ENCODE measurements around the gene TTYH3.
"Not testable (repeated sequence)": the region's sequence is repeated elsewhere in the genome, so short reads cannot be mapped to it uniquely, and the experiment has no call there.

The TTYH3 gene

DNA sequence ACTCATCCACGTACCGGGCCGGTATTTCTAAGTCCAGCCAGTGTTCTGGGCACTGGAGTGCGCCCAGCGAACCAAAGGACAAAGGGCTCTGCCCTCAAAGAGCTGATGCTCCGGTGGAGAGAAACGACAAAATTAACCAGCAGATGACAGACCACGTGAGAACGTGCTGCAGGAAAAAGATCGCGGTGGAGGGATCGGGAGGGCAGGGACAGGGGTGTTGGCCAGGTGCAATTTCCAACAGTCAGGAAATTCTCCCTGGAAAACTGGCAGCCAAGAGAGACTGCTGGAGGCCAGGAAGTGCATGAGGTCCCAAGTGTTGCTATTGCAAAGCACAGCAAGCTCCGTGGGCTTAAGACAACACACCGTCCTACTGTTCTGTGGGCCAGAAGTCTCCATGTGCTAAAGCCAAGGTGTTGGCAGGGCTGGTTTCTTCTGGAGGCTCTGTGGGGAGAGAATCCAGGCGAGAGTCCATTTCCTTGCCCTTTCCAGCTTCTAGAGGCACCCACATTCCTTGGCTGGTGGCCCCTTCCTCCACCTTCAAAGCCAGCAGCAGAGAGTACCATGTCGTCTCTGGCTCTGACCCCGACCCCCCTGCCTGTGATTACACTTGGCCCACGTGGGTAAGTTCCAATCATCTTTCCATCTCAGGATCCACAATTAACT is 34.9 kb downstream of the TTYH3 start:
- DNase-seq (ENCODE audit: low spot score): no peak

DNA sequence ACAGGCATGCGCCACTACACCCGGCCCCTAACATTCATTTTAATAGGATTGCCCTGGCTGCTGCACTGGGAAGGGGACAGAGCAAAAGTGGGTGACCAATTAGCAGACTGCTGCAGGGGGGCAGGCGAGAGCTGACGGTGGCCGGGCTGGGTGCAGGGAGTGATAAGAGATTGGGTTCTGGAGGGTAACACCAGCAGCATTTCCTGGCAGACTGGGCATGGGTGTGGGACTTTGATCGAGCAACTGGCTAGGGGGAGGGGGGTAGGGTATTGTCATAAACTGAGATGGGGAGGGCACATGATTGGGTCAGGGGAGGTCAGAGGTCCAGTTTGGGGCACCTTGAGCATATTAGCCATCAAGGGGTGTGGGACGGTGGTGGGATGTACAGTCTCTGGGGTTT is 36.1 kb downstream of the TTYH3 start:
- DNase-seq (ENCODE audit: low spot score): no peak

DNA sequence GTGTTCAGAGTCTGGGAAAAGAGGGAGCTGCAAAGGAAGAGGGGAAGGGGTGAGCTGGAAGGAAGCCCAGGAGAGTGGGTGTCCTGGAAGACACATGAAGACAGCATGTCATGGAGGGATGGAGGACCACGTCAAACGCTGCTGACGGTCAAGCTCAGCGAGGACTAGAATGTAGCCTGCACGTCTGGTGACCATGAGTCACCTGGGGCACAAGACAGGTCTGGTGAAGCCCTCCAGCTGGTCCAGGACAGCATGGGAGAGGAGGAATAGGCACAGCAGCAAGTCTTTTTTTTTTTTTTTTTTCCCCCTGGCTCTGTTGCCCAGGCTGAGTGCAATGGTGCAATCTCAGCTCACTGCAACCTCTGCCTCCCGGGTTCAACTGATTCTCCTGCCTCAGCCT is 36.6 kb downstream of the TTYH3 start:
- no peak for DNase-seq (ENCODE audit: low spot score)

DNA sequence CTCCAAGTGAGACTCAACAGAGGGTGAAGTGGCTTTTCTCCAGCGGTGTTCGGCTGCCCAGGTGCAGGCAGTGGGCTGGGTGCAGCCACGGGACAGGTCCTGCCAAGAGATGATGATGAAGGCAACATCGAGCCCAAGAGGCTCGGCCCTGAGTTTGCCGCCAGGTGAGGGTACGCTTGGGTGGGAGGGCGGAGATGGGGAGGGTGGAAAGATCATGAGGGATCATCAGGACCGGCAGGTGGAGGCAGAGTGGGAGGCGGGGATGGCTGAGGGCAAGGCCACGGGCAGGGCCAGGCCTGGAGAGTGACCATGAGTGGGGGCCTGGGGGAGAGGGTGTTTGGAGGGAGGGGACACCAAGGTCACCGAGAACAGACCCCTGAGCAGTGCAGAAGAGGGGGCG is 38.4 kb downstream of the TTYH3 start:
- no peak for DNase-seq (ENCODE audit: low spot score)

DNA sequence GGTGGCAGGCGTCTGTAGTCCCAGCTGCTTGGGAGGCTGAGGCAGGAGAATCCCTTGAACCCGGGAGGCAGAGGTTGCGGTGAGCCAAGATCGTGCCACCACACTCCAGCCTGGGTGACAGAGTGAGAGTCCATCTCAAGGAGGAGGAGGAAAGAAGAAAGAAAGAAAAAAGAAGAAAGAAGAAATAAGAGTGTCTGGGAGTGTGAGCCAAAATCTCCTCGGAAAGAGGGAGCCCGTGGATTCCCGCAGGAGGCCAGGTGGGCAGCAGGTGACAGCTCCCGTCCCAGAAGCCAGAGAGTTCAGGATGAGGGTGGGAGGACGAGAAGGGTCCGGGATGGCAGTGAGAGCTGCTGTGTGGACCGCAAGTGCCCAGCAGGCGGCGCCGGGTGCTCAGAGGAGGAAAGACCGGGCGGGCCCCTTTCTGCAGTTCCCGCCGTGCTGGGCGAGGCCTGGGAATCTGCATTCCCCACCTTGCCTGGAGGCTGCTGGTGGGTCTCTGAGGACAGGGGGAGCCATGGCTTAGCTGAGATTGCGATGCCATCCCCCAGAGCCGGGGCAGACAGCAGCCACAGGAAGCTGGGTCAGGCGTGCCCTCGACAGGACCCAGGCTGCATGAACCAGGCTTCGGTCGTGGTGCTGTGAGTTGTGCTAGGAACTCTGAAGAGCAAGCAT is 39.1 kb downstream of the TTYH3 start:
- DNase-seq (ENCODE audit: low spot score): peak; percentile 65

DNA sequence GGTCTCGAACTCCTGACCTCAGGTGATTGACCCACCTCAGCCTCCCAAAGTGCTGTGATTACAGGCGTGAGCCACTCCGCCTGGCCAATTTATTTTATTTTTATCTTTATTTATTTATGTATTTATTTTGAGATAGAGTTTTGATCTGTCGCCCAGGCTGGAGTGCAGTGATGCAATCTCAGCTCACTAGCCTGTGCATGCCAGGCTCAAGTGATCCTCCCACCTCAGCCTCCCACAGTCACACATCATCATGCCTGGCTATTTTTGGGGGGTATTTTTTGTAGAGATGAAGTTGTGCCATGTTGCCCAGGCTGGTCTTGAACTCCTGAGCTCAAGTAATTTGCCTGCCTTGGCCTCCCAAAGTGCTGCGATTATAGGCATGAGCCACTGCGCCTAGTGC is 41.4 kb downstream of the TTYH3 start:
- not testable (repeated sequence) for DNase-seq (ENCODE audit: low spot score)

DNA sequence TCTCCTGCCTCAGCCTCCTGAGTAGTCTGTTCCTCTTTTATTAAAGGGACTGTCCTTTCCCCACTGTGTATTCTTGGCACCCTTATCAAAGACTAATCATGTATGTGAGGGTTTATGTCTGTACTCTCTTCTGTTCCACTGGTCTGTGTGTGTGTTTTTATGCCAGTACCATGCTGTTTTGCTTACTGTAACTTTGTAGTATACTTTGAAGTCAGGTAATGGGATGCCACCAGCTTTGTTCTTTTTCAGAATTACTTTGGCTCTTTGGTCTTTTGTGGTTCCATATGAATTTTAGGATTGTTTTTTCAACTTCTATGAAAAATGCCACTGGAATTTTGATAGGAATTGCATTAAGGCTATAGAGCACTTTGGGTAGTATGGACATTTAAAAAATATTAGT is 42.1 kb downstream of the TTYH3 start:
- no peak for DNase-seq (ENCODE audit: low spot score)

DNA sequence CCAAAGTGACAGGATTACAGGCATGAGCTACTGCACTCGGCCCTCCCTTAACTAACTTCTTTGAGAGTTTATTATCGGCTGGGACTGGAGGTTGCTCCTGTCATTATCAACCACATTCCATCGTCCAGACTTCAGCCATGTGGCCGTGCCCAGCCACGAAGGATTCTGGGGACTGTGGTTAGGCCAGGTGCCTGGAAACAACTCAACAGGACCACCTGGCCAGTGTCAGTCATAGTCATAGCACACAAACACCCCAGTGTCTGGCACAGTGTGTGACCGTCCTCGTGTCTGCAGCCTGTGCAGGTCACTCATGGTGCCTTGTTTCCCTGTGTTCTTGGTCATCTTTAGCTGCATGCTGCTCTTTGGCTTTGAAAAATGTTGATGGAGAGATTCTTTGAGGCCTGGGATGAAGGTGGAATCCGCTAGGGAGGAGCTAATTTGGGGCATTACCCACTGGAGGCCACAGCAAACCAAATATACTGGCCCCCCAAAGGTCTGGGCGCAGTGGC is 43.5 kb downstream of the TTYH3 start:
- no peak for DNase-seq (ENCODE audit: low spot score)

DNA sequence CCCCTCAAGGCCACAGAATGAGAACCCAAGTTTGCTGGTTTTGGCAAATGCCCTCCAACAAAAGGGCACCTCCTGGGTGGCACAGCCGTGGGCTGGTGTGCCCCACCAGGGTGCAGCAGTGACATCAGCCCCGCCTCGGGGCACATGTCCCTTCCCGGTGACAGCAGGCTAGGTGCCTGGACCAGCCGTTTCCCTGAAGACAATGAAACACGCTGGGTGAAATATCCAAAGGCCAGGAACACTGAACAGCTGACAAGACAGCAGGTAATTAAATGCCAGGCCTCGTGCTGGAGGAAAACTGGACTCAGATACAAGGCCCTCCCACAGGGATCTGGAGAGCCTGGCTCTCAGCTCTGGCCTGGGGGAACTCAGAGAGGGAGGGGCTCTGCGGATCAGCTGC is 44.8 kb downstream of the TTYH3 start:
- DNase-seq (ENCODE audit: low spot score): not testable (repeated sequence)

DNA sequence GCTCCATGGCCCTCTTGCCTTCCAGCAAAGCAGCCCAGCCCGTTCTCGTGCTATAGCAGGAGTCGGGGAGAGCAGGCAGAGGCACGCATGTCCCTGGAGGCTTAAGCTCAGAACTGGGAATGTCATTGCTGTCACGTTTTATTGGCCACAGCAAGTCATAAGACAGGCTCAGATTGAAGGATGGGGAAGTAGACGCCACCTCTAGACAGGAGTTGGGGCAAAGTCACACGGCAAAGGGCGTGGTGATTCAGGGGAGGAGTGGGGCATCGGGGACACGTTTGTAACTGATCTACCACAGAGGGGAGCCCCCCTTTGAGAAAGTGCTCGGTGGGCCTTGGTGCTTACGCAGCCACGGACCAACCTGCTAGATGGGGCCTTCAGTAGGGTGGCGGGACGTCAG is 46.7 kb downstream of the TTYH3 start:
- not testable (repeated sequence) for DNase-seq (ENCODE audit: low spot score)

DNA sequence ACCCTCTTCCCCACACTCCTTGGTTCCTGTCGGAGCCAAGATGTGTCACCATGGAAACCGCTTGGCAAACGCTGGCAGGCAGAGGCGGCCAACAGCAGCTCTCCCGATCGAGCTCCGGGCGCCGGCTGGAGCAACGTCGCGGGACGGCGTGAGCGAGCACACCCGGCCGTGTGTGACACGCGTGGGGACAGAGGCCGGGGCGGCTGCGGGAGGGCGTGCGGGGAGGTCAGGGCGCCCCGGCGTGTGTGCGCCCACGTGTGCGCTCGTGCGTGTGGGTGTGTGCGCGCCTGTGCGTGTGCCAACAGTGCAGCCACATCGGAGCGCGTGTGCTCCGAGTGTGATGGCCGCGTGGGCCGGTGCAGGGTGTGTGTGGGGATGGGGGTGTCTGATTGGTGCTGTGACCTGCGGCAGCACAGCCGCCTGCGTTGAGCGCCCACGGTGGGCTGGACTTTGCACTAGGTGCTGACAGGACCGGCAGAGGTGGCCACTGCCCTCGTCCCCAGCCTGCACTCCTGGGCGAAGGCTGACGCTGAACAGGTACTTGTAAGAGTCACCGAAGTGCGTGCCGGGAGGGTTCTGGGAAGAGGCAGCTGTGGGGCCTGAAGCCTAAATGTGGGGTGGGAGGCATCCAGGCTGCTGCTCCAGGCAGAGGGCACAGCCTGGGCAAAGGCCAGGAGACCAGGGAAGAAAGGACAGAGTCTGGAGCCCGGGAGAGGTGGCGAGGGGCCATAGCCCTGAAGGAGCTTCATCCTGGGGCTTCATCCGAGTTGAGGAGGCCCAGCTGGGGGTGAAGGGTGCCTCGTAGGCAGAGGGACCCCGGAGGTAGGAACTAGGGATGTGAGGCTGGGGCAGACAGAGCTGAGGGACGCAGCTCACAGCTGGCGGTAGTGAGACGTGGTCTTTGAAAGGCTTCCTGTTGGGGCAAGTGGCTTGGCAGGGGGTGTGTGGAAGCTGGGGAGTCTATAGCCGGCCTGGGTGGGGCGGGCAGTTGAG is 47.6 kb downstream of the TTYH3 start:
- DNase-seq (ENCODE audit: low spot score): not testable (repeated sequence)

DNA sequence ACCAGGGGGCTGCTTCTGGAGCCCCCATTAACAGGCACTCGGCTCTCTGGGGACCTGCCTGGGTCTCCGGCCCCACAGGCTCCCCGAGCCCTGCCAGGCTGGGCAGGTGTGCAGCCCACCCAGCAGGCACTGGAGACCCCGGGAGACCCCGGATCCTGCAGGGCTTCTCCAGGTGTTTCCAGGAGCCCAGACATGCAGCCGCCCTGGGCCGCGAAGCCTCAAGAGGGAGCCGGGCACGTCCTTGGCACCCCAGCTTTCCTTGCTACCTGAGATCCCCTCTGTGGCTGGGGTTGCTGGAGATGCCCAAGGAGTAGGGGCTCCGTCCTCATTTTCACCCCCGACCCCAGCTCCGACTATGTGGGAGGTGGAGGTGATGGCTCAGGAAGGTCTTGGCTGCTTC is 48.5 kb downstream of the TTYH3 start:
- no peak for DNase-seq (ENCODE audit: low spot score)

DNA sequence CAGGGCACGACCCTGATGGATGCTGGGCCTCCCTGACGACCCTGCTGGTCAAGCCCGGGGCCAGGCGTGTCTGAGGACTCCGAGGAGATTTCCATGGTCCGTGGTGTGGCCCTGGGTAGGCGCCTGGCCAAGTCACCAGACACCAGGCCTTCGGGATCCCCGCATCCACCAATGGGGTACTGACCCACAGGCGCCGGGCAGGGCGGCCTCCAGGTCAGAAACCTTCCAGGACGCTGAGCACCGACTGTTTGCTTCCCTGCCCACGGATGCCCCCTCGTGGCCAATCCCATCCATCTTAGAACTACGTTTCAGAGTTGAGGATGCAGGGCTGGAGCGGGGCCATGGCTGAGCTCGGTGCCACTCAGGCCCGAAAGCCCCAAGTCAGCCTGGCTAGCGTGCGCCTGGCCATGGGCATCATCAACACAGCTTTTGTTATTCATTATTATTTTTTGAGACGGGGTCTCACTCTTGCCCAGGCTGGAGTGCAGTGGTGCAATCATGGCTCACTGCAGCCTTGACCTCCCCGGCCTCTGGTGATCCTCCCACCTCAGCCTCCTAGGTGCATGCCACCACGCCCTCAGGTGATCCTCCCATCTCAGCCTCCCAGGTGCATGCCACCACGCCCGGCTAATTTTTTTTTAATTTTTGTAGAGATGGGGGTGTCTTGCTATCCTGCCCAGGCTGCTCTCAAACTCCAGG is 49.2 kb downstream of the TTYH3 start:
- DNase-seq (ENCODE audit: low spot score): peak; percentile 65

DNA sequence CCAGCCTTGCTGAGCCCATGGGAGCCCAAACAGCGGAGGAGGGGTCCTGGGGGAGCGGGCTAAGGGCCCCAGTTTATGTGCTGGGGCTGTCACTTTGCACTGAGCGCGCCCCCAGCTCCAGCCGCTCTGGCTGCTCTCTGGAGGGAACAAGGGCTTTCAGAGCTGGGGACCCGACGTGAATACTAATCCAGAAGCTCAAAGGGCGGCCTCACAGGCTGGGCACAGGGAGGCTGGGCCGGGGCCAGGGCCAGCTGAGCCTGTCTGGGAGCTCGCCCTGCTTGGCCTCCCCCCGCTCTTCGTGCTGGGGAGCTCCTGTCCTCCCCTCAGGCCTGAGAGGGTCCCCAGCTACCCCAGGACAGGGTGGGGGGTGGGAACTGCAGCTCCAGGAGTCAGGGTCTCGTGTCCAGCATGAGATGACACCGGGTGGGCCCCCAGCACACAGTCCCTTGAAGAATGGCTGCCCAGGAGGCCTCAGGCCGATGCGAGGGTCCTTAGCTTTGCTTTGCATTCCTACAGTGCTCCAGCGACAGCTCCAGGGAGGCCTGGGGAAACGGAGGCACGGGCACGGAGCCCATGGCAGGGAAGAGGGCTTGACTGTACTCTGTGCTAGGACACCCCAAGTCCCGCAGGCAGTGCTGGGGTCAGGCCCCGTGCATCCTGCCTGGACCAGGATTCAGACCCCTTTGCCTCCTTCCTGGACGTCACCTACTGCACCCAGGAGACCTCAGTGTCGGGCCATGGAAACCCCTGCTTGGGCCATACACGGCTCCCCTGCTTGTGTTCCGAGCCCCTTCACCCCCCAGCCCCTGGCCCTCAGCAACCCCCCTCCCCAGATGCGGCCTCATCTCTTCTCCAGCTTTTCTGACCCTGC is 50.4 kb downstream of the TTYH3 start:
- DNase-seq (ENCODE audit: low spot score): no peak

DNA sequence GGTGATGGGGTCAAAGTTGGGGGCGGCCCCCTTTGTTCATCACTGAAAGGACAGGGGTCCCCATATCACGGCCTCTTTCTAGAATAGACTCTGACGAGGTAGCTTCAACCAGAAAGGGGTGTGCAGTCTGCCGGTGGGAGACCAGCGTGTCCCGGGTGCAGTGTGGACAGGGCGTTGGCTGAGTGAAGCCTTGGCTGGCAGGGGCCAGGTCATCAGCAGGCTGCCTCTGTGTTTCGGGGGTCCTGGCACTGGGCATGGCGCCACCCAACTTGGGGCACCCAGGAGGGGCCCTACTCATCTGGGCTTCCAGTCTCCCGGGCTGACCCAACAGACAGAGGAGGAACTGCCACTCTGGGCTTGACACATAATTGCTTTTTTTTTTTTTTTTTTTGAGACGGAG is 52.7 kb downstream of the TTYH3 start:
- no peak for DNase-seq (ENCODE audit: low spot score)

DNA sequence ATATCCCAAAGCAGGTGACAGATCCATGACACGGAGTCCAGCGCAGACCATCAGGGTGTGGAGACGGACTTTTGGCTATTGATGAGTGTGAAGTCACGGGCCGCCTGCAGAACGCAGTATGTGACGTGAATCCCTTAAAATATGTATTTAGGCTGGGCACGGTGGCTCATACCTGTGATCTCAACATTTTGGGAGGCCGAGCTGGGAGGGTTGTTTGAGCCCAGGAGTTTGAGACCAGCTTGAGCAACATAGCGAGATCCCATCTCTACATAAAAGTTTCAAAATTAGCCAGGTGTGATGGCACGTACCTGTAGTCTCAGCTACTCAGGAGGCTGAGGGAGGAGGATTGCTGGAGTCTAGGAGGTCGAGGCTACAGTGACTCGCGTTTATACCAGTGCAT is 54.3 kb downstream of the TTYH3 start:
- no peak for DNase-seq (ENCODE audit: low spot score)

DNA sequence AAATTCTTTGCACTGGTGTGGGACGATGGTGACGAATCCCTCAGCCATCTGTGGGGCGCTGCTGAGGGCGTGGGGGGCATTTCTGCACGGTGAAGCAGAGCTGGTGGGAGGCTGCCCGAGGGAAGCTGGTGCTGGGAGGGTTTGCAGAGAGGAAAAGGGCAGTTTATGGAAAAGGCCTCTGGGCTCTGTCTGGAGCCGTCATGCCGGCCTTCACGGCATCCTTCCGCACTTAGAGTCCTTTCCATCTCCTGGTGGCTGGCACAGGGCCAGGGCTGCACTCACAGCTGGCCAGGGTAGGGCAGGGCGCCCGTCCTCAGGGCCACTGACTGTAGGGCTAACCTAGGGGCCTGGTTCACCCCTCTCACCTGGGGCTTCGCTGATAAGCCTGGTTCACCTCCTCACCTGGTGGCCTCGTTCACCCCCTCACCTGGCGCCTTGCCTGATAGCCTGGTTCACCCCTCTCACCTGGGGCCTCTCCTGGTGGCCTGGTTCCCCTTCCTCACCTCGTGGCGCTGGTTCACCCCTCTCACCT is 55.6 kb downstream of the TTYH3 start:
- DNase-seq (ENCODE audit: low spot score): no peak

DNA sequence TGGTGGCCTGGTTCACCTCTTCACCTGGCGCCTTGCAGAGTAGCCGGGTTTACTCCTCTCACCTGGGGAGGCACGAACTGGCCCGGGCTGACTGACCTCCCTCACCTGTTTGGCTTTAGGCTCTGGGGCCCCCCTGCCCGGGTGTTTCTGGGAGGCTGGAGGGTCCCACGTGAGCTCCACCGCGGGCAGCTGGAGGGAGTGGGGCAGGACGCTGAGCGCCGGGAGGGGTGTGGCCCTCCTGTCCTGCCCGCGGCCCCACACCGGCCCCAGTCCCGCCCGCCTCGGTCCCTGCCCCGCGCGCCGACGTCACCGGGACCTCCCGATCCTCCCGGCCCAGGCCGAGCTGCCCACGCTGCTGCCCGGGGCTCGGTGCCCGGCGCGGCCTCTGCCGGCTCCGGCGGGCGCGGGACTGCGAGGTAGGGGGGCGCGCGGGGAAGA is 56.1 kb downstream of the TTYH3 start, which contains the start of gene AMZ1:
Gene AMZ1 (plus strand): TSS at position 322 of the 438 bp plus-strand sequence. CDS start 12,250 bp downstream, outside the sequence.
- no peak for DNase-seq (ENCODE audit: low spot score)

DNA sequence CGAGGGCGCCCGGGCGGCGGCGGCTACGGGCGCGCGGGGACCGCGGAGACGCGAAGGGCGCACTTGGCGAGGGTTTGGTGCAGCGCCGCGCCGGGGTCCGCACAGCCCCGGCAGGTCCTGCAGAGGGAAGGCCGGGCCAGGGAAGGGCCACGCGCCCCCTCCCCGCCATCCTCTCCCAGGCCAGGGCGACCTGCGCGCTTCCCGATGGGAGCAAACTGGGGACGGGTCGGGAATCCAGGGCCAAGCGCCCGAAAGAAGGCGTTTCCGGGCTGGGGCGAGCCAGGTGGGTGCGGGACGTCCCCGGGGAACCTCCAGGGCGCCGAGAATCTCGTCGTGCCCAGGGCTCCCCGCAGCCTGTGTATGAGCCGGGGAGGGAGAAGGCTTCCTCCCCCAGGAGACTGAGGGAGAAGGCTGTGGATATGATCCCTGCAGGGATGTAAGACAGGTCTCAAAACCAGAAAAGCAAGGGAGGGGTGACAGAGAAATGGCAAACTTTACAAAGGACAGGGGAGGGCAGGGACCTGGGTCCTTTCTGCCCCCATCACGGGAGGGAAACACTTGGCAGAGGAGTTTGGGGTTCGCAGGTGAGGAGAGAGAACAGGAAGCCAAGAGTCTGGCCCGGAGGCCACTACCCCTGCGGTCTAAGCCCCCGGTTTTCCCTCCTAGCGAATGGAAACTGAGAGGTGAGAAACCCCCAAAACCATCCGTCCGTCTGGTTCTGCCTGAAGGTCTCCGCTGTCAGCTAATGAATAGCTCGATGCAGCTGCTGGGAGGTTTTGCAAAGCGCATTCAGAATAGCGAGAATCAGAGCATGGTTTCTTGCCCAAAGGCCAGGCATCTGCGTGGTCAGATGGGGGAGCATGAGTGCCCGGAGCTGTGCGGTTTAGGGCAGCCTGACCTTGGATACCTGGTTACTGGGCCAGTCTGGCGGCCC is 56.9 kb downstream of the TTYH3 start:
- DNase-seq (ENCODE audit: low spot score): no peak

Data from LoVo (cell line).